HEK293 (cell line): ENCODE results near the gene BRPF1.

Experiments
- BCL6B ChIP-seq: fragments of 450-650 bp; formaldehyde crosslinking; IDR thresholded peaks from 2 replicates; pipeline ENCODE4 v1.5.1; 2017; ENCODE audit warnings: missing biosample characterization, missing genetic modification characterization
- INSM2 ChIP-seq: fragments of 450-650 bp; formaldehyde crosslinking; IDR thresholded peaks from 2 replicates; pipeline ENCODE4 v1.5.1; 2016; ENCODE audit warnings: missing biosample characterization, missing genetic modification characterization
- KLF16 ChIP-seq: fragments of 450-650 bp; formaldehyde crosslinking; IDR thresholded peaks from 2 replicates; pipeline ENCODE4 v1.5.1; 2017; ENCODE audit warnings: missing biosample characterization, missing genetic modification characterization
- KLF9 ChIP-seq: fragments of 450-650 bp; formaldehyde crosslinking; IDR thresholded peaks from 2 replicates; pipeline ENCODE4 v1.5.1; 2016; ENCODE audit warnings: missing biosample characterization, missing genetic modification characterization, low read depth
- MYNN ChIP-seq: fragments of 450-650 bp; formaldehyde crosslinking; IDR thresholded peaks from 2 replicates; pipeline ENCODE4 v1.5.1; 2016; ENCODE audit warnings: missing biosample characterization, missing genetic modification characterization, borderline replicate concordance
- PRDM10 ChIP-seq: fragments of 450-650 bp; formaldehyde crosslinking; IDR thresholded peaks from 2 replicates; pipeline ENCODE4 v1.5.1; 2016; ENCODE audit warnings: missing biosample characterization, missing genetic modification characterization
- REPIN1 ChIP-seq: fragments of 450-650 bp; formaldehyde crosslinking; IDR thresholded peaks from 2 replicates; pipeline ENCODE4 v1.5.1; 2017; ENCODE audit warnings: missing biosample characterization, missing genetic modification characterization, low read depth
- SALL2 ChIP-seq: fragments of 450-650 bp; formaldehyde crosslinking; IDR thresholded peaks from 2 replicates; pipeline ENCODE4 v1.5.0; 2017; ENCODE audit warnings: missing biosample characterization, mild to moderate bottlenecking, missing genetic modification characterization, borderline replicate concordance
- TCF7L2 ChIP-seq: IDR thresholded peaks from 2 replicates; pipeline ENCODE4 v1.6.1; 2011; ENCODE audit warnings: low read depth, mild to moderate bottlenecking, inconsistent platforms, low read length, moderate library complexity, borderline replicate concordance
- ZBTB48 ChIP-seq: fragments of 450-650 bp; formaldehyde crosslinking; IDR thresholded peaks from 2 replicates; pipeline ENCODE4 v1.5.1; 2016; ENCODE audit warnings: missing biosample characterization, missing genetic modification characterization
- ZFP41 ChIP-seq: fragments of 450-650 bp; formaldehyde crosslinking; IDR thresholded peaks from 2 replicates; pipeline ENCODE4 v1.5.1; 2016; ENCODE audit warnings: missing biosample characterization, missing genetic modification characterization, borderline replicate concordance
- ZNF23 ChIP-seq: fragments of 450-650 bp; formaldehyde crosslinking; IDR thresholded peaks from 2 replicates; pipeline ENCODE4 v1.5.1; 2016; ENCODE audit warnings: missing biosample characterization, missing genetic modification characterization, borderline replicate concordance
- ZNF274 ChIP-seq, 2 experiments: fragments of 200-500 bp in 1 of 2; fragments of 450-650 bp in 1 of 2; sonication (Bioruptor generic) in 1 of 2; formaldehyde crosslinking in 1 of 2; IDR thresholded peaks; 2 replicates each; pipeline versions ENCODE4 v1.5.1 to v1.6.1; 2014 to 2016; ENCODE audit warnings: borderline replicate concordance in 1 of 2, inconsistent platforms in 1 of 2, low read length in 1 of 2, missing biosample characterization in 1 of 2, missing genetic modification characterization in 1 of 2
- ZNF280D ChIP-seq: fragments of 450-650 bp; formaldehyde crosslinking; IDR thresholded peaks from 2 replicates; pipeline ENCODE4 v1.5.1; 2016; ENCODE audit warnings: missing biosample characterization, missing genetic modification characterization
- ZNF311 ChIP-seq: fragments of 450-650 bp; formaldehyde crosslinking; IDR thresholded peaks from 2 replicates; pipeline ENCODE4 v1.5.1; 2017; ENCODE audit warnings: missing biosample characterization, missing genetic modification characterization, borderline replicate concordance
- ZNF37A ChIP-seq: fragments of 450-650 bp; IDR thresholded peaks from 2 replicates; pipeline ENCODE4 v1.5.1; 2018; ENCODE audit warnings: missing biosample characterization, missing genetic modification characterization
- ZNF391 ChIP-seq: fragments of 450-650 bp; formaldehyde crosslinking; IDR thresholded peaks from 2 replicates; pipeline ENCODE4 v1.5.1; 2016; ENCODE audit warnings: low read depth, missing biosample characterization, missing genetic modification characterization, borderline replicate concordance
- ZNF449 ChIP-seq: fragments of 450-650 bp; formaldehyde crosslinking; IDR thresholded peaks from 2 replicates; pipeline ENCODE4 v1.5.1; 2017; ENCODE audit warnings: missing biosample characterization, mild to moderate bottlenecking, missing genetic modification characterization, moderate library complexity
- ZNF561 ChIP-seq: fragments of 450-650 bp; IDR thresholded peaks from 2 replicates; pipeline ENCODE4 v1.5.1; 2018; ENCODE audit warnings: missing biosample characterization, missing genetic modification characterization, borderline replicate concordance
- ZNF600 ChIP-seq: fragments of 450-650 bp; formaldehyde crosslinking; IDR thresholded peaks from 2 replicates; pipeline ENCODE4 v1.5.1; 2016; ENCODE audit warnings: missing biosample characterization, missing genetic modification characterization
- ZNF629 ChIP-seq: fragments of 450-650 bp; formaldehyde crosslinking; IDR thresholded peaks from 2 replicates; pipeline ENCODE4 v1.5.1; 2017; ENCODE audit warnings: missing biosample characterization, missing genetic modification characterization
- ZNF645 ChIP-seq: fragments of 450-650 bp; formaldehyde crosslinking; IDR thresholded peaks from 2 replicates; pipeline ENCODE4; 2016; ENCODE audit warnings: missing biosample characterization, missing genetic modification characterization
- ZNF701 ChIP-seq: fragments of 450-650 bp; formaldehyde crosslinking; IDR thresholded peaks from 2 replicates; pipeline ENCODE4 v1.5.1; 2016; ENCODE audit warnings: missing biosample characterization, missing genetic modification characterization
- ZNF747 ChIP-seq: fragments of 450-650 bp; formaldehyde crosslinking; IDR thresholded peaks from 2 replicates; pipeline ENCODE4 v1.5.1; 2016; ENCODE audit warnings: missing biosample characterization, missing genetic modification characterization

The BRPF1 gene

GRCh38 chr3:9731206-9732079 lies at the start of gene BRPF1 (continued):
- TF ChIP-seq ZNF280D (tag by site-specific recombination) (no peak), ZNF37A (tag by site-specific recombination) (no peak; the same call in 1 of the 2 replicates), TCF7L2 (no peak), ZNF600 (tag by site-specific recombination) (peak; percentile 44), ZNF747 (tag by site-specific recombination) (no peak), ZNF311 (tag by site-specific recombination) (no peak), INSM2 (tag by site-specific recombination) (peak; percentile 96), ZNF391 (tag by site-specific recombination) (peak; percentile 99), KLF9 (tag by site-specific recombination) (peak; percentile 98), BCL6B (tag by site-specific recombination) (peak; percentile 61), ZNF449 (tag by site-specific recombination) (peak; percentile 87), ZNF701 (tag by site-specific recombination) (no peak), ZNF23 (tag by site-specific recombination) (no peak), PRDM10 (tag by site-specific recombination) (peak; percentile 48; the same call in 1 of the 2 replicates), SALL2 (tag by site-specific recombination) (peak; percentile 91), ZNF645 (no peak), ZBTB48 (tag by site-specific recombination) (peak; percentile 67), ZNF274 (IDR thresholded peaks at IDR 0.05; ENCODE audit: low read length) (no peak), ZNF274 (tag by site-specific recombination; IDR thresholded peaks at IDR 0.05; ENCODE audit: borderline replicate concordance) (no peak), ZNF561 (tag by site-specific recombination) (peak; percentile 99), KLF16 (tag by site-specific recombination) (peak; percentile 100), ZNF629 (tag by site-specific recombination) (peak; percentile 93), MYNN (peak; percentile 56; the same call in 1 of the 2 replicates), ZFP41 (tag by site-specific recombination) (no peak), REPIN1 (0 out of 2 replicates have a peak, but pooled peaks have one; percentile 65)
